Right lobe of liver (tissue), 4 donors: ENCODE data around the gene EFHD2.
"Not testable (repeated sequence)": the region's sequence is repeated elsewhere in the genome, so short reads cannot be mapped to it uniquely, and the experiment has no call there.

Experiments
- POLR2A ChIP-seq: fragments of 450-650 bp; IDR thresholded peaks from one replicate; pipeline ENCODE4 v1.6.1; 2017; ENCODE audit warnings: antibody characterized with exemption, mild to moderate bottlenecking
- TF ChIP-seq, protein P1 (sequence below), 4 donors: fragments of 200-600 bp in 3 of 4; fragments of 450-650 bp in 1 of 4; IDR thresholded peaks; one replicate each; pipeline versions ENCODE4 v1.5.1 to v1.8.0; 2016 to 2022; ENCODE audit warnings: antibody characterized with exemption in 4 of 4, mild to moderate bottlenecking in 2 of 4
- donor health status: DM: no; HTN: no; CAD: no.
- donor health status: DM: no; HTN: no; CAD: no.
- donor health status: DM: no; HTN: yes; CAD: no.

- TF ChIP-seq, protein P1, sequence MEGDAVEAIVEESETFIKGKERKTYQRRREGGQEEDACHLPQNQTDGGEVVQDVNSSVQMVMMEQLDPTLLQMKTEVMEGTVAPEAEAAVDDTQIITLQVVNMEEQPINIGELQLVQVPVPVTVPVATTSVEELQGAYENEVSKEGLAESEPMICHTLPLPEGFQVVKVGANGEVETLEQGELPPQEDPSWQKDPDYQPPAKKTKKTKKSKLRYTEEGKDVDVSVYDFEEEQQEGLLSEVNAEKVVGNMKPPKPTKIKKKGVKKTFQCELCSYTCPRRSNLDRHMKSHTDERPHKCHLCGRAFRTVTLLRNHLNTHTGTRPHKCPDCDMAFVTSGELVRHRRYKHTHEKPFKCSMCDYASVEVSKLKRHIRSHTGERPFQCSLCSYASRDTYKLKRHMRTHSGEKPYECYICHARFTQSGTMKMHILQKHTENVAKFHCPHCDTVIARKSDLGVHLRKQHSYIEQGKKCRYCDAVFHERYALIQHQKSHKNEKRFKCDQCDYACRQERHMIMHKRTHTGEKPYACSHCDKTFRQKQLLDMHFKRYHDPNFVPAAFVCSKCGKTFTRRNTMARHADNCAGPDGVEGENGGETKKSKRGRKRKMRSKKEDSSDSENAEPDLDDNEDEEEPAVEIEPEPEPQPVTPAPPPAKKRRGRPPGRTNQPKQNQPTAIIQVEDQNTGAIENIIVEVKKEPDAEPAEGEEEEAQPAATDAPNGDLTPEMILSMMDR (IDR thresholded peaks at IDR 0.05) = not testable (repeated sequence)
- TF ChIP-seq POLR2A = not testable (repeated sequence)
Observed at GRCh38 chr1:15463064-15463800, 53.5 kb downstream of the EFHD2 start.
